ENCODE measurements around the gene CTNND2.
A peak's percentile ranks its signal among the peaks of the same experiment; 100 is the strongest.
"Not testable (repeated sequence)": the region's sequence is repeated elsewhere in the genome, so short reads cannot be mapped to it uniquely, and the experiment has no call there.

Gene CTNND2

GRCh38 chr5:11004523-11004922 is 899.7 kb downstream of the CTNND2 start:
- not testable (repeated sequence) for DNase-seq (ENCODE audit: extremely low read depth in 1 of 2, low read depth in 1 of 2)

- no peak for DNase-seq (ENCODE audit: extremely low read depth in 1 of 2, low read depth in 1 of 2)
These were observed 903.5 kb downstream of the CTNND2 start for GRCh38 chr5:11000515-11001353.

DNA sequence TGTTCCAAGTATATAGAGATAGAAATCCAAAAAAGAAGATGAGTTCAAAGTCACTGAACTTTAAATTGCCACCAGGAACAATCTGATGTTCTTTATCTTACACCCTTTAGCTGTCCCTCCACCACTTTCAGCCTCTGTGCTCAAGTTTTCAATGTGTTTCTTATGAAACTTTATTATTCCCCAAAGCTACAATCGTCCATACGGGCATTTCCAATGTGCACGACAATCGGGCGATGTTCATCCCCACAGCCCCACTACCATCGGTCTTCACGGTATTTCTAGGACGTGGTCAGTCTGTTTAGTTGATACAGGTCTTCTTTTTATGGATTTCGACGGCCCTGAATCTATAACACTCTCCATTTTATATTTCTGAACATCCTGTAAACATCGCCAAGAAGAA is 904.5 kb downstream of the CTNND2 start:
- DNase-seq (ENCODE audit: extremely low read depth in 1 of 2, low read depth in 1 of 2): no peak

DNA sequence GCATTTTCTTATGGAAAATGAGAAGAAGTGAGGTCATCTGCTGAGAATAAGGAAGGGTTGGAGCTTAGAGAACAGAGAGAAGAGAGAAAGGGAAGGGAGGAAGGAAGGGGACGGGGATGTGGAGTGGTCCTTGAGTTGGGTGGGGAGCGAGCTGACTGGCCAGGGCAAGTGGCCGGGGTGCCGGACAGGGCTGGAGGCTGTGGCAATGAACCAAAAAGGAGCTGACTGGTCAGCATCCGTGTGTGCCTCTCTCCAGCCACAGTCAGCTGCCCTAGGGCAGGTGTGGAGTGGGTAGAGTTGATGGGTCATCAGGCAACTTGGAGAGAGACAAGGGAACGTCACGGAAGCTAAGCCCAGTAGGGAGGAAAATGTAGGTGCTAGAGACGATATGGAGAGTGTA is 908.4 kb downstream of the CTNND2 start:
- DNase-seq (ENCODE audit: extremely low read depth in 1 of 2, low read depth in 1 of 2): no peak

DNA sequence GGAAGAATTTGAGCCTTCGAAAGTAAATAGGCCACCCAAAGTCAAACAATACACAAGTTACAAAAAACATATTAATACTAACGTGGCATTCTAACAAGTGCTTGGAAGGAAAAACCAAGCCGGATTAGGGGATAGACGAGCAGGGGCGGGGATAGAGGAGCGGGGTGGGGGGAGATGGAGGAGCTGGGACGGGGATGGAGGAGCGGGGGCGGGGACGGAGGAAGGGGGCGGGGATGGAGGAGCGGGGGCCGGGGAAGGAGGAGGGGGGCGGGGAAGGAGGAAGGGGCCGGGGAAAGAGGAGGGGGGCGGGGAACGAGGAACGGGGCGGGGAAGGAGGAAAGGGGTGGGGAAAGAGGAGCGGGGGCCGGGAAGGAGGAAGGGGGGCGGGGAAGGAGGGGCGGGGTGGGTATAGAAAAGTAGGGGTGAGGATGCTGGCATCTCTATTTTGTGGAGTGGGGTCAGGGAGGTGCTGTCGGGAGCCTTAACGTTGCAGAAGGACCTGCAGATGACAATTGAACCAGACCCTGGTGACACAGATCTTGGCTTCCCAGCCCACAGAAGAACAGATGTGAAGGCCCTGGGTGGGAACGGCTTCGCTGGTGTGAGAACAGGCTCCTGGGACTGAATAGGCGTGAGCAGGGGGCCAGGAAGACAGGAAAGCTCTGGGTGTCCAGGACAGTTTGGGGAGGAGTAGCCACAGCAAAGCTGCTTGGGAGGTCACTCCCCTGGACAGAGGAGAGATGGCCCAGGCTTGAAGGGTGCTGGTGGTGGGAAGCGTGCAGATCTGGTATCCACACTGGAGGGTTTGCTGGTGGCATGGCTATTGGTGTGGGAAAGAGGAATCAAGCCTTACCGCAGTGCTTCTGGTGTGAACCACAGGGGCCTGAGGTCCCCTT is 909.9 kb downstream of the CTNND2 start:
- DNase-seq (ENCODE audit: extremely low read depth in 1 of 2, low read depth in 1 of 2): no peak

GRCh38 chr5:10990634-10991033 is 913.6 kb downstream of the CTNND2 start:
- no peak for DNase-seq (ENCODE audit: extremely low read depth in 1 of 2, low read depth in 1 of 2)

DNA sequence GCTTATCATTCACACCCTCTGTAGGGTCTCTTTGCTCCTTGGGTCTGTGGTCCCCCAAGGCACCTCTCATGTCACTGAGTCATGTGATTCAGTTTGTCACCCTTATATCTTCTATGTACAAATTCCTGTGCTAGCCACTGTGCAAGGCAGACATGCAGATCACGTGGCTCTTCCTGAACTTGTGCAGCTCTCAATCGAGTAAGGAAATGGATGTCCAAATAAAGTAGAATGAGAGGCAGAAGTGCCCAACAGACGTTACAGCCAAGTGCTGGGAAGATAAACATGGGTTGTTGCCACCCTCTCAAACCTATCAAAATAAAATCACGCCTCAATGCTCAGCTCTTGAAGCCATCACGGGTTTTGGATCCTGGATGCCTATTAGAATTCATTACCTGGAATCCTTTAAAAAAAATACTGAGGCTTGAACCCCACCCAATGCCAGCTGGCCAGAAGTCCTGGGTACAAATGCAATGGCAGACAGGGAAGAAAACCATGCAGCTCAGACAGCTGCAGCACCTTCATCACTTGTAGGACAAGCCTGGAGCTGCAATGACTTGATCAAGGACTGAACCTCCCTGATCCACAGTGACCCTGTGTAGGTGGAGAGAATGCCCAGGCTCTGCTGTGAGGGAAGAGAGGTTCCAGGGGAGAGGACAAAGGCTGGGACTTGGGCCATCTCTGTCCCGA is 914.5 kb downstream of the CTNND2 start:
- DNase-seq (ENCODE audit: extremely low read depth in 1 of 2, low read depth in 1 of 2): no peak

GRCh38 chr5:10988622-10989021 is 915.6 kb downstream of the CTNND2 start:
- no peak for DNase-seq (ENCODE audit: extremely low read depth in 1 of 2, low read depth in 1 of 2)

GRCh38 chr5:10987925-10988504 is 916.2 kb downstream of the CTNND2 start:
- peak; percentile 26 to 46 for DNase-seq (ENCODE audit: extremely low read depth in 1 of 2, low read depth in 1 of 2)

DNA sequence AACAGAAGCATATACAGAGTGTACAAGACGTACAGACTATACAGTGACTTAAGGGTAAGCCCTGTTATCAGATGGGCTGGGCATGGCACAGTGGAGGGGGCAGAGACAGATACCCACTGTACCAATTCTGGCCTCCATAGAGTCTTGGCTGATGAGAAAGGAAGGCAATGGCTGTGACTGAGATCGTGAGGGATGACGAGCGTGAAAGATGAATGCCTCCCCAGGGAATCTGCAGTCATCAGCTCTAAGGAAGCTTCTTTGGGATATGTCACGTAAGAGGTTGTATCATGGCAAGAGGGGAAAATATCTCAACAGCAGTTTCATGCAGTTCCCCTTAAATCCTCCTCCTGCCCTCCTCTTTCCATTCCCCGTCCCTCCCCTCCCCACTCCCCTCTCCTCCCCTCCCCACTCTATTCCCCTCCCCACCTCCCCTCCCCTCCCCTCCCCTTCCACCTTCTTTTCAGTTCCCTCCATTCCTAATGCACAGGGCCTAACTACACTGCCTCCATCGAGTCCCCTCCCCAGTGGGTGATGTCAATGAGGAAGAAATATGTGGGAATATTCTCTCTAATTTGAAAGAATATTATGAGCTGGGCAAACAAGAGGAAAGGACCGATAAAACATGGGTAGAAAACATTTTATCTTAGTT is 916.8 kb downstream of the CTNND2 start:
- no peak for DNase-seq (ENCODE audit: extremely low read depth in 1 of 2, low read depth in 1 of 2)

DNA sequence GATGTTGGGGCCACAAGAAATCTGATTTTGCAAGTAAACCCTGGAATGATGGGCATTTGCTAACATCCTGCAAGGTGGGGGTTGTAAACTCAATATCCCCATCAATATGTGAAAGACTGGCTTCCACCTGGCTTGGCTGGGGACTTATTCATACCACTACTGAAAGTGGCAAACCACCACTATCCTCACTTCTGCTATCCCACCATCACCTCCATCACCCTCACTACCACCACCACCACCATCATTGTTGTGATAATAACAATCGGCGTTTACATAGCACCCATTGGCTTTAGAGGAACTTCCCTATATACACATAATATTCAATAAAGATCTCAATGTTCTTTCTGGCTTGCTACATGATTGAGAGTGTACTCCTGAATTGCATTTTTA is 918.5 kb downstream of the CTNND2 start:
- no peak for DNase-seq (ENCODE audit: extremely low read depth in 1 of 2, low read depth in 1 of 2)

DNA sequence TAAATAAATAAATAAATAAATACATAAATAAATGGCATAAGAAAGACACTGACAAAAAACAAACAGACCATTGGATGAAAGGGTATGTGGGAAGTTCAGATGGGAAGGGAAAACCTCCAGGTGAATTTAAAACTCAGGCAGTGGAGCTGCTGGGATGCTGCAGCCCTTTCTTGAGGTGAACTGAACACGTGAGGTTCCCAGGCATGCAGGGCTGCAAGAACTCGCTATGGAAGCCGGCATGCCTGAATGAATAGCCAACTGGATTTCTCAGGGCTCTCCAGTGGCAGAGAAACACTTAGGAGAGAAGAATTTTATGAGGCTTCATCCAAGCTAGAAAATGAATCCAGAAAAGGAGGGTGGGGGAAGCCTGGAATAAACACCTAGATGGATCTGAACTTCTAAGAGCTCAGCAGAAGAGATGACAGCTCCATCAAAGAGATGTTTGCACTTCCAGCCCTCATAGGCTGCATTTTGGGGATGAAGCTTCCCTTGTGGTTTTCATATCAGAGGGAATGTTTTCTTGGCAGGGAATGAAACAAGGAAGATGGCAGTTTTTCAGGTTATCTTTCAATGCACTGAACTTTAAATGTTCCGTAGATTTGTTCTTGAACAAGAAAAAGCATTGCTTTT is 919.0 kb downstream of the CTNND2 start:
- DNase-seq (ENCODE audit: extremely low read depth in 1 of 2, low read depth in 1 of 2): no peak

- DNase-seq (ENCODE audit: extremely low read depth in 1 of 2, low read depth in 1 of 2): no peak
These were observed 920.1 kb downstream of the CTNND2 start for GRCh38 chr5:10984021-10984715.

DNA sequence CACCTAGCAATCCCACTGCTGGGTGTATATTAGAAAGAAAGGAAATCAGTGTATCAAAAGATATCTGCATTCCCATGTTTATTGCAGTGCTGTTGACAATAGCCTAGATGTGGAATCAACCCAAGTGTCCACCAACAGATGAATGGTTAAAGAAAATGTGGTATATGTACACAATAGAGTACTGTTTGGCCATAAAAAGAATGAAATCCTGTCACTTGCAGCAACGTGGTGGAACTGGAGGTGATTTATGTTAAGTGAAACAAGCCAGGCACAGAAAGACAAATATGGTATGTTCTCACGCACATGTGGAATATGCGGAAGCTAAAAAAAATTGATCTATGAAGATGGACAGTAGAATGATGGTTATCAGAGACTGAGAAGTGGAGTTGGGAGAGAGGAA is 921.6 kb downstream of the CTNND2 start:
- no peak for DNase-seq (ENCODE audit: extremely low read depth in 1 of 2, low read depth in 1 of 2)

GRCh38 chr5:10981932-10982331 is 922.3 kb downstream of the CTNND2 start:
- no peak for DNase-seq (ENCODE audit: extremely low read depth in 1 of 2, low read depth in 1 of 2)

DNA sequence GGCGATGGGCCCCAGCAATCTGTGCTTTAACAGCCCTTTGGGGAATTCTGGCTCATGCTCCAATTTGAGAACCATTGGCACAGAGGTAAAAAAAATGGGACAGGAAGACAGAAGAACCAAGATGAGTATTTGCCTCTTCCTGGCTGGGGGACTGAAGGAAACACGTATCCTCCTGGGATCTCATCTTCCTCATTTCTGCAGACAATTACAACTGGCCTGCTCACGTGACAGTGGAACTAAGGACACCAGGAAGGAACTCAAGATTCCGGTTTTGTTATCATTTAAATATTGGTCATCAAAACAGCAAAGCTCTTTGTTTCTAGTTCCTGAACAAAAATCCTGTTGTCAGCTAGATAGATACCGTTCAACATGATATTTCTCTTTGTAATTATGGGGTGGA is 927.2 kb downstream of the CTNND2 start:
- DNase-seq (ENCODE audit: extremely low read depth in 1 of 2, low read depth in 1 of 2): no peak

- DNase-seq (ENCODE audit: extremely low read depth in 1 of 2, low read depth in 1 of 2): no peak
These were observed 928.3 kb downstream of the CTNND2 start for GRCh38 chr5:10975945-10976344.

GRCh38 chr5:10974850-10975249 is 929.4 kb downstream of the CTNND2 start:
- DNase-seq (ENCODE audit: extremely low read depth in 1 of 2, low read depth in 1 of 2): no peak

GRCh38 chr5:10973316-10973715 is 930.9 kb downstream of the CTNND2 start:
- no peak for DNase-seq (ENCODE audit: extremely low read depth in 1 of 2, low read depth in 1 of 2)
